A673 (cell line): ENCODE measurements around the gene KLK11.

Experiments used
- CTCF ChIP-seq: fragments of 300-800, 200-600 bp; sonication (generic); conservative IDR thresholded peaks from 2 replicates; pipeline ENCODE4 v1.5.1; 2017; ENCODE audit warnings: low read depth, mild to moderate bottlenecking, antibody characterized with exemption, low read length, moderate library complexity, mixed read lengths
- EZH2 ChIP-seq: fragments of 200-600 bp; sonication (generic); IDR thresholded peaks from 2 replicates; pipeline ENCODE4 v1.6.1; 2017; ENCODE audit warnings: borderline replicate concordance, low read depth, mild to moderate bottlenecking, mixed read lengths, antibody characterized with exemption, low read length; ENCODE audit not compliant: poor library complexity, severe bottlenecking

DNA sequence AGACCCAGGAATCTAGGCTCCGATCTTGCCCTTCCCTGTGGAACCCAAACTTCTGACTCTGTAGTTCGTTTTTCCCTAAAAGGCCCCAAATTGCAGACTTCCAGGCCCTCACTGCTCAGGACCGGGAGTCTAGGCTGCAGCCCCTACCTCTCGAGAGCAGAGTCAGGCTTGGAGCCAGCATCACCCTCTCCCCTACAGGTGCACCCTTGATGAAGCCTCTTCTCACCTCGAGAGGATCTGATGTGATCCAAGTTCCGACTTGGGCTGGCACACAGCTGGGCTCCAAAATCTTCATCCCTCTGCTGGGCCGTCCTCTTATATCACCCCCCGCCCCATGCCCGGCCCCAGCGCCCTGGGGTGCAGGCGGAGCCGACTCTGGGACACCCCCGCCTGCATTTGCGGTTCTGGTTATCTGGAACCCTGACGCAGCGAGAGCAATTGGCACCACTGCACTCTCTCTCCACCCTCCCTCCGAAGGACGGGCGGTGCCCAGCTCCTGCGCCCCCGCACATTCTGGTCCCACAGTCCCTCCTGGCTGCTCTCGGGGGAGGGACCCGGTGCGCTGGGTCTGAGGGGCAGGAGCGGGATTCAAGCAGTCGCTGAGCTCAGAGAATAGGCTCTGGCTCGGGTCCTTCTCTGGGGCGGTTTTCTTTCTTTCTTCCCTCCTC, 42.7 kb downstream of the KLK11 start, which contains the start of gene KLK7:
- TF ChIP-seq CTCF = no peak
- TF ChIP-seq EZH2 = no peak
